ENCODE results near the gene RASGRF2. TPM values are rescaled to one million over a fixed set of nuclear protein-coding genes. Genes with fewer than 3 reads are reported as not detected.

Gene RASGRF2
- total and polyA plus RNA-seq, 2 of the 8 experiments (the other 6 are each of a cell fraction or from before 2014, with no cell fraction given): 2.6 to 29.5 TPM

- Histone ChIP-seq H2AFZ (ENCODE audit: low read length) (no peak overlapping the region), H3K4me3 (ENCODE audit: extremely low read depth in 1 of 4, insufficient read depth in 2 of 4, low read depth in 3 of 4, low read length in 4 of 4) (no peak overlapping the region), H2BK20ac (ENCODE audit: low read length) (no peak overlapping the region), H4K5ac (ENCODE audit: insufficient read length, low read depth, low read length) (no peak overlapping the region), H3K36me3 (ENCODE audit: control insufficient read depth in 2 of 4, insufficient read depth in 4 of 4, low read length in 3 of 4) (no peaks in the 10 kb centered on the region), H3K9me3 (ENCODE audit: insufficient read depth in 2 of 2, low read depth in 1 of 2, low read length in 1 of 2) (no peaks in the 10 kb centered on the region), H2BK120ac (replicated peaks; ENCODE audit: low read depth, low read length) (no peak overlapping the region), H3K18ac (ENCODE audit: extremely low read depth, low read length) (no peak overlapping the region), H3K79me1 (ENCODE audit: low read depth, low read length) (no peaks in the 10 kb centered on the region; the same call in 1 of the 2 replicates), H2BK12ac (ENCODE audit: low read depth, low read length) (no peak overlapping the region), H4K91ac (replicated peaks; ENCODE audit: insufficient read length, low read length) (no peak overlapping the region), H4K20me1 (replicated peaks in 1 of 2; ENCODE audit: control insufficient read depth in 1 of 2, insufficient read depth in 2 of 2, low read length in 2 of 2) (no peaks in the 10 kb centered on the region), H2BK5ac (ENCODE audit: low read depth, low read length) (no peak overlapping the region), H2BK15ac (ENCODE audit: low read length) (no peak overlapping the region), H3K4me1 (replicated peaks in 1 of 4; ENCODE audit: control insufficient read depth in 3 of 4, insufficient read depth in 4 of 4, low read length in 3 of 4) (peaks cover 0 to 4% (median 3%) of the 10 kb centered on the region in 4 experiments; a peak in 6 of 7 replicates), H3K23ac (ENCODE audit: insufficient read length) (no peak overlapping the region), H2AK5ac (ENCODE audit: low read depth, low read length) (no peak overlapping the region), H3K56ac (replicated peaks; ENCODE audit: insufficient read length, low read depth, low read length) (no peak overlapping the region), H4K8ac (ENCODE audit: extremely low read depth, insufficient read depth, low read length) (no peak overlapping the region), H3K9ac (replicated peaks in 1 of 4; ENCODE audit: extremely low read depth in 1 of 4, low read depth in 3 of 4, low read length in 3 of 4) (no peak overlapping the region), H3K14ac (ENCODE audit: insufficient read length) (no peak overlapping the region), H3K79me2 (ENCODE audit: control insufficient read depth in 1 of 2, insufficient read depth in 2 of 2, low read length in 2 of 2) (peaks cover 0 to 2% of the 10 kb centered on the region in 2 experiments; a peak in 3 of 4 replicates), H3K4ac (replicated peaks; ENCODE audit: insufficient read length, low read depth, low read length) (no peak overlapping the region), H3K4me2 (ENCODE audit: insufficient read depth in 1 of 2, low read depth in 2 of 2, low read length in 2 of 2) (no peak overlapping the region), H3K23me2 (ENCODE audit: low read depth, low read length) (no peaks in the 10 kb centered on the region), H3K27ac (ENCODE audit: low read depth, low read length) (no peak overlapping the region), H3K27me3 (replicated peaks in 1 of 4; ENCODE audit: control insufficient read depth in 3 of 4, extremely low read depth in 1 of 4, insufficient read depth in 3 of 4, low read length in 3 of 4) (no peaks in the 10 kb centered on the region)
- ChIA-PET POLR2A (ENCODE audit: partially characterized antibody) (no interaction called here), CTCF (ENCODE audit: partially characterized antibody) (interaction anchor here (0.6 kb wide), 1 partner anchor 12 kb away, joined by 3 read pairs; no protein-coding TSS in a partner anchor)
- WGBS, 2 experiments (ENCODE audit: extremely low coverage in 1 of 2, insufficient coverage in 1 of 2, insufficient read length in 1 of 2, insufficient replicate concordance in 2 of 2, low coverage in 1 of 2, low lambda C conversion rate in 2 of 2, missing lambda C conversion rate in 1 of 2): 91% methylated on average over 2 of the region's 2 CpGs; no CpG with 5 or more reads in 1 of the 2 experiments
- no peak for DNase-seq (ENCODE audit: low read depth in 1 of 2, low spot score in 2 of 2)
- TF ChIP-seq PHF8 (conservative IDR thresholded peaks at IDR 0.05; ENCODE audit: low read depth, low read length): no peak
- no peak for TF ChIP-seq MAX (IDR thresholded peaks at IDR 0.05)
- no peak for TF ChIP-seq CBX5 (IDR thresholded peaks at IDR 0.05; ENCODE audit: low read depth, low read length)
- TF ChIP-seq EP300 (IDR thresholded peaks at IDR 0.05; ENCODE audit: borderline replicate concordance in 1 of 2, low read depth in 2 of 2, low read length in 2 of 2): no peak
- TF ChIP-seq SUZ12 (IDR thresholded peaks at IDR 0.05; ENCODE audit: low read length): no peak
- no peak for TF ChIP-seq CHD1 (IDR thresholded peaks at IDR 0.05; ENCODE audit: low read depth, low read length)
- no peak for TF ChIP-seq CREB1 (IDR thresholded peaks at IDR 0.05)
- no peak for FAIRE-seq
These were observed 35.7 kb downstream of the RASGRF2 start for GRCh38 chr5:80995908-80996307.

Measured in H1 (cell line).